AG10803 (cell line): ENCODE measurements around the gene TMEM254.

ENCODE experiments used
- DNase-seq: peaks from one replicate; pipeline ENCODE4 v3.0.0; 2010; ENCODE audit warnings: low read depth
- H3K4me3 ChIP-seq: 2 replicates; pipeline ENCODE4 v1.5.1; 2011; ENCODE audit warnings: mild to moderate bottlenecking, low read length, control low read depth
- TF ChIP-seq, protein P1 (sequence below): conservative IDR thresholded peaks from 2 replicates; pipeline ENCODE4 v1.5.1; 2011; ENCODE audit warnings: mild to moderate bottlenecking, low read length, control low read depth, inconsistent platforms

Gene TMEM254

DNA sequence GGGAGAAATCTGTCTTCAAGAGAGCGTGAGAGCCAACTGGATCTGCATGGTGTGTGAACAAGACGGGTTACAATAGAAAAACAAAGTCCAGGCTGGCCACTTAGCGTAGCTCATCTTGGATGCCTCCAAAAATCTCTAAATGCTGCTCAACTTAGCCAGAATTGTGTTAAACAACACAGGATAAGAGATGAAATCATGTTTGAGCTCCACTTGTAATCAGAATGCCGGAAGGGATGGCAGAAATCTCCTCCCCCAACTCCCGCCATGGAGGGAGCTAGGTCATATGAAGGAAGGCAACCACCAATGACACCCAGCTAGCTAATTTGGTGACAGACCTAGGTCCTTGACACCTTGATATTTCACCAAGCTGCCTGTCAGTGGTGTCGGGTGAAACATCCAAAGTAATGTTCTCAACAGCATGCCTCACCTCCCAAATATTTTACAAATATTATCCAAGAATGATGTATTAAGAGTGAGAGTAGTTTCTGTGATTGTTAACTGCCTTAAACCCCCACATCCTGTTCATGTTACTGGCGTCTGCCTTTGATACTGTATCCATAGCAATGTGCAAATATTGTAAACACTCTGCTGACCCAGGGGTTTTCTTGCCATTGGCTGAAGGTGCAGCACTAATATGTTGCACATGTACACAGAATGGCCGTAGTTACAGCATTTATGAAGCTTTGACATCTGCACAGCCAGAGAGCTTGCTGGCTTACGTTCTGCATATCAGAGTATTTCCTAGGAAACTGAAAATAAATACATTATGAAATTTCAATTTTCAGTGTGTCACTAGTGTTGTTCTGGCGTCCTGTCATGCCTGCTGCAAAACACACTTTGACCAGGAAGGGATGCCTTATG lies 25.8 kb downstream of the TMEM254 start:
- H3K4me3 ChIP-seq: peak overlapping the region; percentile 36
- peak; percentile 98 for DNase-seq
- TF ChIP-seq, protein P1, sequence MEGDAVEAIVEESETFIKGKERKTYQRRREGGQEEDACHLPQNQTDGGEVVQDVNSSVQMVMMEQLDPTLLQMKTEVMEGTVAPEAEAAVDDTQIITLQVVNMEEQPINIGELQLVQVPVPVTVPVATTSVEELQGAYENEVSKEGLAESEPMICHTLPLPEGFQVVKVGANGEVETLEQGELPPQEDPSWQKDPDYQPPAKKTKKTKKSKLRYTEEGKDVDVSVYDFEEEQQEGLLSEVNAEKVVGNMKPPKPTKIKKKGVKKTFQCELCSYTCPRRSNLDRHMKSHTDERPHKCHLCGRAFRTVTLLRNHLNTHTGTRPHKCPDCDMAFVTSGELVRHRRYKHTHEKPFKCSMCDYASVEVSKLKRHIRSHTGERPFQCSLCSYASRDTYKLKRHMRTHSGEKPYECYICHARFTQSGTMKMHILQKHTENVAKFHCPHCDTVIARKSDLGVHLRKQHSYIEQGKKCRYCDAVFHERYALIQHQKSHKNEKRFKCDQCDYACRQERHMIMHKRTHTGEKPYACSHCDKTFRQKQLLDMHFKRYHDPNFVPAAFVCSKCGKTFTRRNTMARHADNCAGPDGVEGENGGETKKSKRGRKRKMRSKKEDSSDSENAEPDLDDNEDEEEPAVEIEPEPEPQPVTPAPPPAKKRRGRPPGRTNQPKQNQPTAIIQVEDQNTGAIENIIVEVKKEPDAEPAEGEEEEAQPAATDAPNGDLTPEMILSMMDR: no peak

DNA sequence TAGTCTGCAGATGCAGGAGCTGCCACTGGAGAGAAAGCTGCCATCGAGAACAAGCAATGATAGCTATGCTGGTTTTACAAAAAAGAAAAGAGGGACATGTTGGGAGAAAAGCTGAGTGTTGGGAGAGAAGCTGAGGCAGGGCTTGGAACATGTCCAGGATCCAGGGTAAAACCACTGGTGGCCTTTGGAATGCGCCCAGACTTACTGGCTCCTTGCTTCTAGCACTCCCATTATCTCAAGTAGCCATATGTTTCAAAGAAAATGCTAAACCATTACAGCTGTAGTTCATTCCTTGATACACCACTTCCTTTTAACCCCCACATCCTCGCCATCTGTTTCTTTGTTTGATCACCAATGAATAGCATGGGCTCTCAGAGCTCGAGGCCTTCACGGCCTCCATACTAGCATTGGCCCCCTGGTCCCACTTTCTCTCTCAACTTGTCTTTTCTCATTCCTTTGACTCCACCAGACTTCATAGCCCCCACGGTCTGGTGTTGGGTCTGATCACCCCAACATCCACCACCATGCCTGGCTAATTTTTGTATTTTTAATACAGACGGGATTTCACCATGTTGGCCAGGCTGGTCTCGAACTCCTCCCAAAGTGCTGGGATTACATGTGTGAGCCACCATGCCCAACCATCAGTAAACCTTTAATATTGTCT lies 30.2 kb downstream of the TMEM254 start:
- DNase-seq: no peak
- no peak overlapping the region for H3K4me3 ChIP-seq

DNA sequence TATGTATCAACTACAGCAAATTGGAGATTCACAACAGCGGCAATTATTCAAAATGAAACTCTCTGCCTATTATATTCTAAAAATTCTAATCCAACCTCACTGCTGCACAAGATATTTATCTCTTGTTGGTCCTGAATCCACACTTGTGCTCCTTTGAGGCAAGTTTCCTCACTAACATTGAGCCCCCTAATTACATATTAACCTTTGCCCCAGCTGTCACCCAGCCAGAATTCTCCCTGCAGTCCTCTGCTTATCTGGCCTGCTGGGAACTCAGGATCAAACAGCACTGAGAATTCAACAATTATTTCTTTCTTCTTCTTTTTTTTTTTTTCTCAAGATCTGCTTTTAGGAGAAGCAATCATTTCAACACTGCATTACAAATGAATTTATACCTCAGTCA lies 32.5 kb downstream of the TMEM254 start:
- no peak overlapping the region for H3K4me3 ChIP-seq
- no peak for DNase-seq
- TF ChIP-seq, protein P1: no peak

More for the DNA sequence above, 30.2 kb downstream of the TMEM254 start:
- TF ChIP-seq, protein P1: no peak

DNA sequence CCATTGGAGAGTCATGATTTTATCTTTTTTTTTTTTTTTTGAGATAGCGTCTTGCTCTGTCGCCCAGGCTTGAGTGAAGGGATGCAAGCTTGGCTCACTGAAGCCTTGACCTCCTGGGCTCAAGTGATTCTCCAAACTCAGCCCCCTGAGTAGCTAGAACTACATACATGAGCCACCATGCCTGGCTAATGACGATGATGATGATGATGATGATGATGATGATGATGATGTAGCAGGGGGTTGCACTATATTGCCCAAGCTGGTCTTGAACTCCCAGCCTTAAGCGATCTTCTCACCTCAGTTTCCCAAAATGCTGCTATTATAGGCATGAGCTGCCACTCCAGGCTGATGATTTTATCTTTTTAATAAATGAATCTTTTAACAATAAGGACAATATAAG lies 40.2 kb downstream of the TMEM254 start:
- no peak overlapping the region for H3K4me3 ChIP-seq
- TF ChIP-seq, protein P1: no peak
- no peak for DNase-seq

DNA sequence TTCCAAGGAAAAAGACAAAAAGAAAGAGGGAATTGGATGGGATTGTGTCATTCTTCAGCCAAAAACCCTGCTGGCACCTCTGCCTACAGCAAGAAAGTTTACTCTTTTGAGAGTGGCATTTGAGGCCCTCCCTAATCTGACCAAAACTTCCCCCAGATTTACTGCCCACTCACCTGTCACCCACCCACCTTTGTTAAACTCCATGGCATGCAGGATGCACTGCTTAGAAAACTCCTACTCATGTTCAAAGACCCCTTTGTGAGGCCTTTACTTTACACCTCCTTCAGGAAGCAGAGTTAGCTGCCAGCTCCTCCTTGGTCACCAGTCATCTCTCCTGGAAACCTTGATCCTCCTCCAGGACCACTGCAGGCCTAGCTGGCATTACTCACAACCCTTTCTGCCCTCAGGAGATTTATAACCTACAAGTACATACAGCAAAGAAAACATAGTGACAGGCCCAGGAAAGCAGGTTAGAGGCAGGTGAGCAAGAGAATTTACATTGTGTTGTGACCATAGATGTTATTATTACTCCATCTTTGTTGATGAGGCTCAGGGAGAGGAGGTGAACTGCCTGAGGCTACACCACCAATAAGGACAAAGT lies 43.7 kb downstream of the TMEM254 start:
- no peak overlapping the region for H3K4me3 ChIP-seq
- TF ChIP-seq, protein P1: no peak
- no peak for DNase-seq

DNA sequence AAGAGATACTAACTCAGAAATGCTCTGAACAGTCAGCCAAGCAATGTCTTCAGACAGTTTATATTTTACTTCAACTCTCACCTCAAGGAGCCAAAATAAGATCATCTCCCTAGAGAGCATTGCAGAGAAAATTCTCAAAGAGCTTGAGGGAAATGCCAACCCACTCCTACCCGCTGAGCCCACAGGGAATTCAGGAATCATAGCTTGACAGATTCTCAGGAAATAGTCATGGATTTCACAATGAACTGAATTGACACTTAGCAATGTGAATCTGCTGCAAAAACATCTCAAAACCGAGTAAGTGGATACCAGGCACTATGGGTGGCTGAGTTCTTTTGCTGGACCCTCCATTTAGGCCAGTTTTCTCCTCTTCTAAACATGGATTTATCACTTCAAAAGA lies 44.3 kb downstream of the TMEM254 start:
- TF ChIP-seq, protein P1: no peak
- DNase-seq: peak; percentile 85
- H3K4me3 ChIP-seq: no peak overlapping the region
